Loucy (cell line): ENCODE results near the gene DTNBP1.

ENCODE experiments used
- EZH2phosphoT487 ChIP-seq: fragments of 200-600 bp; IDR thresholded peaks from 2 replicates; pipeline ENCODE4 v1.6.1; 2018; ENCODE audit warnings: antibody characterized with exemption, mild to moderate bottlenecking, moderate library complexity, borderline replicate concordance
- TF ChIP-seq, protein P1 (sequence below): fragments of 200-600 bp; sonication (generic); conservative IDR thresholded peaks from 2 replicates; pipeline ENCODE4 v1.5.1; 2014; ENCODE audit warnings: mild to moderate bottlenecking, antibody characterized with exemption, low read length

DNA sequence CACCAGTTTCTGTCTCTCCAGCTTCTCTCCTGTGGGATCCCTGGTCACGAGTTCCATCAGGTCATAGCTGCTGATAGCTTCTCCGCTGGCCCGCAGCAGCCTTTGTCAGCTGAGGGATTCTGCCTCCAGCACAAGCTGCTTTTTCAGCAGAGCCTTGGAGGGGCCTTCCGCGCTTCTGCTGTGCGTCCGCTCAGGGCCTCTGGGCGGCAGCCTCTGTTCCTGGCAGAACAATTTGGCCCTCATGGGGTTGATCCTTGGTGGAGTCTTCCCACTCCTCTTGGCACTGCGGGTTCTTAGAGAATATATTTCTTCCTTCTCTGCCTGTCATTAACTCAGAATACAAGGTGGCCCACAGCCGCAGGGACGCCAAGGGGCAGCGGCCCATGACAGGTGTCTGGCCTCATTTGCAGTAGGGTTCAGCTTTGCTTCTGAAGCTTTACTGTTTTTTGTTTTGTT is 158.8 kb downstream of the DTNBP1 start:
- TF ChIP-seq, protein P1, sequence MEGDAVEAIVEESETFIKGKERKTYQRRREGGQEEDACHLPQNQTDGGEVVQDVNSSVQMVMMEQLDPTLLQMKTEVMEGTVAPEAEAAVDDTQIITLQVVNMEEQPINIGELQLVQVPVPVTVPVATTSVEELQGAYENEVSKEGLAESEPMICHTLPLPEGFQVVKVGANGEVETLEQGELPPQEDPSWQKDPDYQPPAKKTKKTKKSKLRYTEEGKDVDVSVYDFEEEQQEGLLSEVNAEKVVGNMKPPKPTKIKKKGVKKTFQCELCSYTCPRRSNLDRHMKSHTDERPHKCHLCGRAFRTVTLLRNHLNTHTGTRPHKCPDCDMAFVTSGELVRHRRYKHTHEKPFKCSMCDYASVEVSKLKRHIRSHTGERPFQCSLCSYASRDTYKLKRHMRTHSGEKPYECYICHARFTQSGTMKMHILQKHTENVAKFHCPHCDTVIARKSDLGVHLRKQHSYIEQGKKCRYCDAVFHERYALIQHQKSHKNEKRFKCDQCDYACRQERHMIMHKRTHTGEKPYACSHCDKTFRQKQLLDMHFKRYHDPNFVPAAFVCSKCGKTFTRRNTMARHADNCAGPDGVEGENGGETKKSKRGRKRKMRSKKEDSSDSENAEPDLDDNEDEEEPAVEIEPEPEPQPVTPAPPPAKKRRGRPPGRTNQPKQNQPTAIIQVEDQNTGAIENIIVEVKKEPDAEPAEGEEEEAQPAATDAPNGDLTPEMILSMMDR, result no peak
- no peak for TF ChIP-seq EZH2phosphoT487
